NCI-H2196 (cell line): ENCODE results near the gene DAG1.
A peak's percentile ranks its signal among the peaks of the same experiment; 100 is the strongest.
"Not testable (repeated sequence)": the region's sequence is repeated elsewhere in the genome, so short reads cannot be mapped to it uniquely, and the experiment has no call there.

Experiments
- DNase-seq: peaks from one replicate; lab custom pipeline; 2025; ENCODE audit not compliant: unreplicated experiment; lab: John Stamatoyannopoulos, UW

Gene DAG1

DNA sequence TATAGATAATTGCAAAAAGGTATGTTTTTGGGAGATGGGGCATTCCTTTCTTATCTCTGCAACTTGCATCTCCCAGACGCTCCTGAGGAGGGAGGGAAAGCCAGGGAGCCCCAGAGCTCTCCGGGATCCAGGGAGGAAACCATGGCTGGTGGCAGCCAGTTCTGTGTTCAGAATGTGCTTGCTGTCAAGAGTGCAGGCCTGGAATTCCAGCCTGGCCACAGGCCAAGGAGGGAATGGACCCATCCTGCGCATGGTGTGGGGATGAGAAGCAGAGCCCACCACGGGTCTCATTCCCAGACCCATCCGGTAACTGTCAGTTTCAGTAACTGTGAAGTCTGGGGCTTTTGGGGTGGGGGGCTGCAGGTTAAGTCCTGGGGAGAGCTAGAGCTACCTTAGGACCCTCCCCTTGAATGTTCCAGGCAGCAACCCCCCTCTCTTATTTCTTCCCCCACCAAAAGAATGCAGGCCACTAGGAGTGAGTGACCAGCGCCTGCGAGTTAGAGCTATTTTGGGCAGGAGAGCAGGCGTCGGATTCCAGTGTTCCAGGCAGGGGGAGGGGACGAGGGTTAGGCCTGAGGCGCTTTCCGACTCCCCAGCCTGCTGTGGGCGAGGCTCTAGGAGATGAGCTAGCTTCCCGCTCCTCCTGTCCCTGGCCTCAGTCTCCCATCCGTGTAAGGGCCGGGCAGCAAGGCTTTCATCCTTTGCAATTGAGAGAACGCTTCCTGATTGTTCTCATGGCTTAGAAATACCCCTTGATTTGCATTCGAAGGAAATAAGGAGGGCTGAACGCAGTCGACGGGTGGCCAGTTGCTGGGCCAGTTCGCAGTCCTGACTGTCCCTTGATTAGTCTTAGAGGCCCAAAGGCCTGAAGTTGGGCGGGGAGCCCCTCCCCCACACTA is 781 bp upstream of the DAG1 start:
- peak; percentile 47 for DNase-seq

DNA sequence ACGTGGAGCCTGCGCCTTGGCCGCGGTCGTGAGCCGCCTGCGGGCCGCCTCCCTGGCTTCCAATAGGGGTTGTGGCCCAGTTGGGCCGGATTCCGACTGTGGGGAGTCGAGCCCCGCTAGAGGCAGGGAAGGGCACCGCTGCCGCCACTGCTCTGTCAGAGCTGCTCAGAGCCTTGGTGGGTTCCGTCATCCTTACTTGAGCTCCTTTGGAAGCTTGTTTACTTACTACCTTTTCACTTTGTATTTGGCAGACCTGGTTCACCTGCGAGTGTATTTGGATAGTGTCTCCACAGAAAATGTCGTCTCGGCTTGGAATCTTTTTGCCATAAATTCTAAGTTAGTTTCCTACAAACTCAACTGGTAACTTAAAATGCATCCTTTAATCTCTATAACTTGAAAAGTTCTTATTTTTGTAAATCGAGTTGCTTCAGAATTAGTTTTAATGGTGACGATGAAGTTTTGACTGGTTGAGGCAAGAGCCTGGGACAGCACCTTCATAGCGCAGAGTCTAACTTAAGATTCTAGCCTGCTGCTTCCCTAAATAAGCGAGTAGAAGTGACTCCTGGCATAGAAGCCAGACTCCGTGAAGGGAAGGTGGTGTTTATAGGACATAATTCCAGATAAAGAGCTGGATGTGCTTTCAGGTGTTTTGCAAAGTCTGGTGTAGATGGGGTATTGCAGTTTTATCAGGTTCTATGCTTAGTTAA is 800 bp downstream of the DAG1 start:
- no peak for DNase-seq

DNA sequence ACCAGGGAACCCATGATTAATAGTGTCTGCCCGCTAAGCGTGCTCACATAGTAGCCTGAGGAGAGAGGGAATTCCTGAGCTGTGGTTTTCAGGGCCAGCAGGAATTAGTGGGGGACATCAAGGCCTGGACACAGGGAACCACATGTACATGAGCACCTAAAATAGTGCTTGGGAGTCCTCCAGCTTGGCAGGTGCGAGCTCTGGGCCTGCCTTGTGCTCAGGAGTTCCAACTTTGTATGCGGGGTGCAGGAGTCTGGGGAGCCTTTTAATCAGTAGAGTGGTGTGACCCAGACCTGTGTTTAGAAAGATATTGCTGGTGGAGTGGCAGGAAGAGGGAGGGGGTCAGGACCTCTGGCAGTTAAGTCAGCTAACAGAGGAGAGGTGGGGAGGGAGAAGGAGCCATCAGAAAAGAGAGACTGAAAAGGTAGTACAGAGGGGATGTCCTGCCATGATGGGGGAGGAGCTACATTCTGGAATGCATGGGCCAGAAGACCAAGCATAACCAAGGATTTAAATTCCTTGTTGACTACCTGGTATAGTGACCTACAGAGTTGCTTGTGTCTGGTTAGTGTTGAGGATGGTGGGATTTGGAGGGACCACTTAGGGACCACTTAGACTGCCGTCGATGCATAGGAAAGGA is 1.9 kb downstream of the DAG1 start:
- no peak for DNase-seq

DNA sequence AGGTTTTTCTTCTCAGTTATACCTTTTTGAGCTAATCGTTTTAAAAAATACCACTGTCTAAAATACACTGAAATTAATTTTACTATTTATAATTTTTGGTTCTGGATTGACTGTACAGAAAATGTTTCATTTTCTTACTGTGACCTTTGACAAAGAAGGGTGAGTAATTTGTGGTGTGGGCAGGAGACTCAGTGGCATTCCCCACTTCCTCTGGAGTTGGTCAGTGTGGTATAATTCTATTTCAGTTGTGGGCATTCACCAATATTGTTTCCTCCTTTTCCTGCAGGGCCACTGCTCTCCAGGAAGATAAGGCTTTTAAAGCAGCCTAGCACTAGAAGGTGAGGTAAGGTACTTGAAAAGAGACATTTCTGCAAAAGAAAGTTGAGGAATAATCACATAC is 6.5 kb downstream of the DAG1 start:
- DNase-seq: no peak

DNA sequence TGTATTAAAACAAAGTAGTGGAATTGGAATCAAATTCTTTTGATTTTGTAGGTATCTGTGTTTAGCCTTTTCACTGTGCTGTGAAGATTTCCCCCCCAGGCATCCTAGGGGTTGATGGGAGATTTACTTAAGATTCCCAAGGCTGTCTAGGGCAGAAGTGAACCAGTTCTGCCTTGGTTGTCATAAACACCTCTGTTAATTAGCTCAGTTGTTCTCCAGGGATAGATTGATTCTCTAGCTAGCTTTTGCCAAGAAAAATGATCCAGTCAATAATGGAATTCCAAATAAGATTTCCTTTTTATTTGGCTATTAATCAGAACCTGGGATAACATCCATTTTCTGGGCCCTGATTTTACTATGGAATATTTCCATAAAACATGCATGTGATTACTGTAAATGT is 12.7 kb downstream of the DAG1 start:
- no peak for DNase-seq

DNA sequence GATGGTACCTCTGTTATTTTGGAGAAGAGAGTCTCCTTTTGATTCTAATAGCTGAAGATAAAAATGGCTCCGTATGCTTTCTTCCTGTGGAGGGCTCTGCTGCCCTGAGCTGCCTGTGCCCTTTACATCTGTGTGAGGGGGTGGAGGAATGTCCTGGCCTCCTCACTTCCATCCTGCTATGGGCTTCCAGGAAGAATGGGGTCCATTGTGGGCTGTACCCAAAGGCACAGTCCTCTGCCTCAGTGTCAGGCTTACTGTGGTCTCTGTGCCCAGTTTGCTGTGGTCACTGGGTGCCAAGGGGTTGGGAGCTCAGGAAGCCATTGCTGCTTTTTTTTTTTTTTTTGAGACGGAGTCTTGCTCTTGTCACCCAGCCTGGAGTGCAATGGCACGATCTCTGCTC is 14.4 kb downstream of the DAG1 start:
- DNase-seq: no peak

GRCh38 chr3:49489247-49489646 is 19.2 kb downstream of the DAG1 start:
- DNase-seq: no peak

DNA sequence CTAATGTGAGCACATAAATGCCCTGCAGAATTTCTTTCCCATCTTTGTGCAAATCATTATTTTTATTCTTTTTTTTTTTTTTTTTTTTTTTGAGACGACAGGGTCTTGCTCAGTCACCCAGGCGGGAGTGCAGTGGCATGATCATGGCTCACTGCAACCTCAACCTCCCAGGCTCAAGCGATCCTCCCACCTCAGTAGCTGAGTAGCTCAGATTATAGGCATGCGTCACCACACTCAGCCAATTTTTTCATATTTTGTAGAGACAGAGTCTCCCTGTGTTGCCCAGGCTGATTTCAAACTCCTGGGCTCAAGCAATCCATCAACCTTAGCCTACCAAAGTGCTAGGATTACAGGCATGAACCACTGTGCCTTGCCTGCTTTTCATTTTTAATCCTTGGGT is 22.9 kb downstream of the DAG1 start:
- no peak for DNase-seq

- DNase-seq: no peak
These were observed 23.8 kb downstream of the DAG1 start for GRCh38 chr3:49493901-49494300.

DNA sequence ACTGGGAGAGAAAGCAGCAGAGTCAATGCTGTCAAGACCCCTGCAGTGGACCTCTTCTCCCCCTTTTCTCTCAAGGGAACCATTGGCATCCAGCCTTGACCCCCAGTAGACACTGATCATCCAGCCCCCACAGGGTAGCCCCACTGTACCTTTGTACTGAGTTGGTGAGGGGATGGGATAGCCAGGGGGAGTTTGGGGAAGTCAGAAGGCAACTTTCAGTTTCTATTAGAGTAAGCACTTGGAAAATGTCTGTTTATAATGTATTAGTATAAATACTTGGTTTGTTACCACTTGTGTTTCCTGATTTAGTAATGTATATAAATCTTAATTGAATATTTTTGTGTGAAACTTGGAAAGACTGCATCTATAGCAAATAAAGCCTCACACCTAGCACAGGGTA is 25.0 kb downstream of the DAG1 start:
- DNase-seq: no peak

GRCh38 chr3:49496845-49497244 is 26.8 kb downstream of the DAG1 start:
- DNase-seq: not testable (repeated sequence)

GRCh38 chr3:49497606-49498005 is 27.5 kb downstream of the DAG1 start:
- no peak for DNase-seq

DNA sequence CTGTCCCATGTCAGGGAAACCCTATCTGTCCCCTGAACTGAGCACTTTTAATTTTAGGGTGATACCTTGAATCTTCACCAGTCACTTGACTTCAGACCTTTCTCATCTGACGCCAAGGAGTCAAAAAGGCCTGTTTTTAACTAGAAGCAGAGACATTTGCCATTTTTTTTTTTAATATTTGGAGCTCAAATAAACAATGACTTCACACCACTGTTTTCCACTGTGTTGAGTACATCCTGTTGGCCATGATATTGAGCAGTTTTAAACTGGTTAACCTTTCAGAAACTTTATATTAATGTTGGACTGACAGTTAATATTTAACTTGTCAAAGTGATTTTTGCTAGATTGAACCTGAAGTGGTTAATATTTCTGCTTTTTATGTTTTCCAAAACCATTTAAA is 28.2 kb downstream of the DAG1 start:
- no peak for DNase-seq

DNA sequence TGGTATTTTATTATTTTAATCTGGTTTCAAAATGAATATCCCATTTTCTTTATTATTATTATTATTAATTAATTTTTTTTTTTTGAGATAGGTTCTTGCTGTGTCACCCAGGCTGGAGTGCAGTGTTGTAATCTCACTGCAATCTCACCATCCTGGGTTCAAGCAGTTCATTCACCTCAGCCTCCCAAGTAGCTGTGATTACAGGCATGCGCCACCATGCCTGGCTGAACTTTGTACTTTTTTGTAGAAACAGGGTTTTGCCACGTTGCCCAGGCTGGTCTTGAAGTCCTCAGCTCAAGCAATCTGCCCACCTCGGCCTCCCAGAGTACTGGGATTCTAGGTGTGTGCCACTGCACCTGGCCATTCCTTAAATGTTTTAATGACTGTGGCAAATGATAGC is 28.6 kb downstream of the DAG1 start:
- no peak for DNase-seq

GRCh38 chr3:49500205-49500731 is 30.2 kb downstream of the DAG1 start:
- no peak for DNase-seq

DNA sequence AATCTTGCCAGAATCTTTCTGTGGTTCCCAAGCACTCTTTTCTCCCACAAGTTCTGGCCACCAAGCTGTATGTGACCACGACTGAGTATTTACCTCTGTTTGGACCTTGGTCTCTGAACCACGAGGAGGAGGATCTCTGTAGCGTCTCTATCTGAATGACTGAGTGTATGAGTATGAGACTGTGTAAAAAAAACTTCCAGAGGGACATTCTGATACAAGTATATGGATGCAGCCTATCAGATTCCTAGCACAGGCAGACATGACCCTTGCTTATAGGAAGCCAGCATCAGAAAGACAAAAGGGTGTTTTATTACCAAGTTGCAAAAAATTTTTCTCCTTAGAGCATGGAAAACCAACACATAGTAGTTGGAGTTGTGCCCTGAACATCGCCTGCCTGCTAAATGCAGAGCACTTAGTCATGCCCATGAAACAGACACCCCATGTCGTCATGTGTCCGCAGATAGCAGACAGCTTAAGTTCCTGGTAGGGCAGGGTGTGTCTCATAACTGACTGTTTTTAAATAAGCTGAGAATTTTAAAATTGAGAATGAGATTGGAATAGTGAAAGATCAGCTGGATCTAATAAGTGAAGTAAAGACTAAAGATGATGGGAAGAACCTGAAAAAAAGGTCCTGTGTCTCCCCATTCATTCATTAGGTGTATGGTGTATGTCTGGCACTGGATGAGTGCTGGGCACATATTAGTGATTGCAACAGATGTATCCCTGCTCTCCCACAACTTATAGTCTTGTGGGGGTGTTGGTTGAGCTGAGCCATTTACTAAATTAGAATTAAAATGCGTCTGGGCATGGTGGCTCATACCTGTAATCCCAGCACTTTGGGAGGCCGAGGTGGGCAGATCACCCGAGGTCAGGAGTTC is 30.9 kb downstream of the DAG1 start:
- peak; percentile 45 for DNase-seq

DNA sequence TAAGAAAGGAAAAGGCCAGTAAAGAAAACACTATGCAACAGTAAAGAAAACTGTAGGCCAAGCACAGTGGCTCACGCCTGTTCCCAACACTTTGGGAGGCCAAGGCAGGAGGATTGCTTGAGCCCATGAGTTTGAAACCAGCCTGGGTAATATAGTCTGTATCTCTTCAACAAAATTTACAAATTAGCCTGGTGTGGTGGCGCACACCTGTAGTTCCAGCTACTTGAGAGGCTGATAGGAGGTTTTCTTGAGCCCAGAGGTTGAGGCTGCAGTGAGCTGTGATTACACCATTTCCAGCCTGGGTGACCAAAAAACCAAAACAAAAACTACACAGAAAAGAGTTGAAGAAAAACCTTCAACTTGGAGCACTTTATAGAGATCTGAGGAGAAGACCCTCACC is 31.8 kb downstream of the DAG1 start:
- DNase-seq: no peak

- no peak for DNase-seq
These were observed 36.8 kb downstream of the DAG1 start for GRCh38 chr3:49506906-49507305.

- DNase-seq: no peak
These were observed 39.0 kb downstream of the DAG1 start for GRCh38 chr3:49509028-49509561.

- no peak for DNase-seq
These were observed 41.6 kb downstream of the DAG1 start for GRCh38 chr3:49511639-49512038.
